SU-DHL-6 (cell line): Measurements from ENCODE around the gene TCF23.

Experiments
- H2AFZ ChIP-seq: fragments of 200-600 bp; sonication (generic); 2 replicates; pipeline ENCODE4 v1.6.1; 2014; ENCODE audit warnings: low read depth, mild to moderate bottlenecking, moderate library complexity, mixed read lengths, antibody characterized with exemption, low read length; ENCODE audit not compliant: severe bottlenecking
- H3F3A ChIP-seq: fragments of 200-600 bp; shearing (Covaris generic); 2 replicates; pipeline ENCODE4 v1.6.0; 2016; ENCODE audit warnings: antibody characterized with exemption, mild to moderate bottlenecking; ENCODE audit not compliant: insufficient read depth
- H3K27ac ChIP-seq: fragments of 200-600 bp; sonication (generic); 2 replicates; pipeline ENCODE4 v1.5.1; 2016; ENCODE audit warnings: low read depth, mild to moderate bottlenecking, low read length, moderate library complexity, mixed read lengths
- H3K27me3 ChIP-seq: fragments of 200-600 bp; sonication (generic), shearing (Covaris generic); 2 replicates; pipeline ENCODE4 v1.6.0; 2014; ENCODE audit warnings: mild to moderate bottlenecking, low read length
- H3K36me3 ChIP-seq: fragments of 200-600 bp; sonication (generic); 2 replicates; pipeline ENCODE4 v1.6.1; 2014; ENCODE audit warnings: mild to moderate bottlenecking, low read length, mixed read lengths
- H3K4me2 ChIP-seq: fragments of 300-600, 200-600 bp; shearing (Covaris generic), sonication (generic); 2 replicates; pipeline ENCODE4 v1.6.0; 2014; ENCODE audit warnings: low read length, low read depth, mild to moderate bottlenecking; ENCODE audit not compliant: poor library complexity, severe bottlenecking
- H3K4me3 ChIP-seq: fragments of 200-600 bp; sonication (generic); 2 replicates; pipeline ENCODE4 v1.5.1; 2014; ENCODE audit warnings: antibody characterized with exemption, low read length, mild to moderate bottlenecking, mixed read lengths; ENCODE audit not compliant: insufficient read depth, poor library complexity, severe bottlenecking
- H3K79me2 ChIP-seq: fragments of 200-600 bp; sonication (generic); 2 replicates; pipeline ENCODE4 v1.6.1; 2014; ENCODE audit warnings: mild to moderate bottlenecking, low read length, moderate library complexity; ENCODE audit not compliant: insufficient read depth
- H3K9ac ChIP-seq: fragments of 200-600 bp; sonication (generic); 2 replicates; pipeline ENCODE4 v1.7.0; 2014; ENCODE audit warnings: mild to moderate bottlenecking, low read length
- H3K9me2 ChIP-seq: fragments of 200-600 bp; sonication (generic); replicated peaks from 2 replicates; pipeline ENCODE4 v1.6.1; 2014; ENCODE audit warnings: low read length; ENCODE audit not compliant: insufficient read depth
- H3K9me3 ChIP-seq: fragments of 200-600 bp; sonication (generic); 2 replicates; pipeline ENCODE4 v1.6.1; 2014; ENCODE audit warnings: low read length, mixed read lengths; ENCODE audit not compliant: insufficient read depth
- H4K20me1 ChIP-seq: fragments of 200-600 bp; sonication (generic); 2 replicates; pipeline ENCODE4 v1.6.1; 2014; ENCODE audit warnings: low read depth, mild to moderate bottlenecking, antibody characterized with exemption, low read length, moderate library complexity, mixed read lengths
- EZH2phosphoT487 ChIP-seq: fragments of 200-600 bp; sonication (generic), shearing (Covaris generic); conservative IDR thresholded peaks from 2 replicates; pipeline ENCODE4 v1.6.1; 2018; ENCODE audit warnings: mild to moderate bottlenecking, antibody characterized with exemption, low read length, moderate library complexity, mixed read lengths
- TF ChIP-seq, protein P1 (sequence below): fragments of 200-600 bp; sonication (generic); IDR thresholded peaks from one replicate; pipeline ENCODE4 v1.5.1; 2017; ENCODE audit warnings: antibody characterized with exemption, mild to moderate bottlenecking, low read length, moderate library complexity; ENCODE audit not compliant: insufficient read depth, poor library complexity, severe bottlenecking

Gene TCF23

DNA sequence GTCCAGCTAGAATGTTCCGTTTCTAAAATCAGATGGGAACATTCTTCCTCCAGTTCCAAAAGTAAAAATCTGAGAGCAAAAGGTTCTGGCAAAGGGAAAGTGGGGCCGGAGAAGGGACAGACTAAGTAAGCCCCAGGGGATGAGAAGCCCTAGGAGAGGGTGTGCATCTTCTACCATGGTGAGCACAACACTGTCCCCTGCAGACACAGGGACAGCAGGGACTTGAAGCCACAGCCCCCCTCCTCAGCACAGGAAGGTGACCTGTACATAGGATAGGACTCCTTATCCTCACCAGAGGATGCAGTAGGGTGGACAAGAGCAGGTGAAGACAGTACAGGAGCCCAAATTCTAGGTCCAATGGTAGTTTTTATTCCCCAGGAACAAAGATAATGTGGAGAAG, 50.4 kb downstream of the TCF23 start:
- H3K9ac ChIP-seq, result no peak overlapping the region
- H4K20me1 ChIP-seq, result no peaks in the 10 kb centered on the region
- no peaks in the 10 kb centered on the region; the same call in 1 of the 2 replicates for H3K36me3 ChIP-seq
- H3K9me3 ChIP-seq, result no peaks in the 10 kb centered on the region
- H3K27me3 ChIP-seq, result no peaks in the 10 kb centered on the region
- no peaks in the 10 kb centered on the region for H3K79me2 ChIP-seq
- H3K9me2 ChIP-seq, result no peaks in the 10 kb centered on the region
- no peak overlapping the region for H3K4me2 ChIP-seq
- H3K27ac ChIP-seq, result no peak overlapping the region
- H3F3A ChIP-seq, result peaks cover 13% of the 10 kb centered on the region
- H2AFZ ChIP-seq, result no peak overlapping the region
- no peak overlapping the region for H3K4me3 ChIP-seq
- TF ChIP-seq, protein P1, sequence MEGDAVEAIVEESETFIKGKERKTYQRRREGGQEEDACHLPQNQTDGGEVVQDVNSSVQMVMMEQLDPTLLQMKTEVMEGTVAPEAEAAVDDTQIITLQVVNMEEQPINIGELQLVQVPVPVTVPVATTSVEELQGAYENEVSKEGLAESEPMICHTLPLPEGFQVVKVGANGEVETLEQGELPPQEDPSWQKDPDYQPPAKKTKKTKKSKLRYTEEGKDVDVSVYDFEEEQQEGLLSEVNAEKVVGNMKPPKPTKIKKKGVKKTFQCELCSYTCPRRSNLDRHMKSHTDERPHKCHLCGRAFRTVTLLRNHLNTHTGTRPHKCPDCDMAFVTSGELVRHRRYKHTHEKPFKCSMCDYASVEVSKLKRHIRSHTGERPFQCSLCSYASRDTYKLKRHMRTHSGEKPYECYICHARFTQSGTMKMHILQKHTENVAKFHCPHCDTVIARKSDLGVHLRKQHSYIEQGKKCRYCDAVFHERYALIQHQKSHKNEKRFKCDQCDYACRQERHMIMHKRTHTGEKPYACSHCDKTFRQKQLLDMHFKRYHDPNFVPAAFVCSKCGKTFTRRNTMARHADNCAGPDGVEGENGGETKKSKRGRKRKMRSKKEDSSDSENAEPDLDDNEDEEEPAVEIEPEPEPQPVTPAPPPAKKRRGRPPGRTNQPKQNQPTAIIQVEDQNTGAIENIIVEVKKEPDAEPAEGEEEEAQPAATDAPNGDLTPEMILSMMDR, result no peak
- no peak for TF ChIP-seq EZH2phosphoT487

DNA sequence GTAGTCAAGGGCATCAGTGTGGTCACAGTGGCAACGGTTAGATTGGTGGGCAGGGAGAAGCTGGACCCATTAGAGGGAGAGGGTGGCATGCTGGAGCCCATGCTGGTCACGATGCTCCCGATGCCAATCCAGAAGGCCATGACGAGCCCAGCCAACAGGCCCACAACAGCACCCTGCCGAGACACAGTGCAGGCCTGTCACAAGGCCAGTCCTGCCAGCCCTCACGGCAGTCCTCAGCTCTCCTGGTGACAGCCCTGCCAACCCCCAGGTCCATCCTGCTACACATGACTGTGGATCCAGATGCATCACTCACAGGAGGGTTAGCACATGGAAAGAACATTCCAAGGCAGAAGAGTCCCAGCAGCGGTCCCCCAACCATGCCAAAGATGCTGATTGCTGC, 52.9 kb downstream of the TCF23 start:
- Histone ChIP-seq H4K20me1 (no peaks in the 10 kb centered on the region), H3K4me3 (no peak overlapping the region), H3K9me2 (no peaks in the 10 kb centered on the region), H3K27ac (no peak overlapping the region), H3K4me2 (no peak overlapping the region), H2AFZ (no peak overlapping the region), H3F3A (peaks cover 2% of the 10 kb centered on the region), H3K36me3 (no peaks in the 10 kb centered on the region; the same call in 1 of the 2 replicates), H3K9me3 (no peaks in the 10 kb centered on the region), H3K27me3 (no peaks in the 10 kb centered on the region), H3K79me2 (no peaks in the 10 kb centered on the region), H3K9ac (no peak overlapping the region)
- no peak for TF ChIP-seq EZH2phosphoT487
- TF ChIP-seq, protein P1, result no peak

DNA sequence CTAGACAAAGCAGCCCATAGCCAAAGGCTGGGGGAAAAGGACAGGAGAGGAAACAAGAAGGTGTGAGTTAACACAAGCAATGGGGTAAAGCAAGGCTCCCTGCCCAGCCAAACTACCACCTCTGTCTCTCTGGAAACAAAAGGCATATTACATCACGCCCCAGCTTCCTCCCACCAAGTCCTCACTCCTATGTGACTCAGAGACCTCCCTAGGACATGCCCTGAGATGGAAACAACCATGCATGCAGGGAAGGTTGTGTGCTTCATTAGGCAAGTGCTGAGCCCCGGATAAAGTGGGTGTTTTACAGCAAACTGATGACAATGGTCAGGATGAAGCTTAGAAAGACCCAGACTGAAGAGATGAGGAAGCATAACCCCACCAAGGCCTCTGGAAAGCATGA, 54.0 kb downstream of the TCF23 start:
- H2AFZ ChIP-seq, result no peak overlapping the region
- no peaks in the 10 kb centered on the region for H3K79me2 ChIP-seq
- no peak overlapping the region for H3K27ac ChIP-seq
- TF ChIP-seq, protein P1, result no peak
- no peak for TF ChIP-seq EZH2phosphoT487
- H3K9ac ChIP-seq, result no peak overlapping the region
- H3K4me2 ChIP-seq, result no peak overlapping the region
- H3K9me3 ChIP-seq, result no peaks in the 10 kb centered on the region
- no peak overlapping the region for H3K4me3 ChIP-seq
- no peaks in the 10 kb centered on the region for H3K9me2 ChIP-seq
- no peaks in the 10 kb centered on the region; the same call in 1 of the 2 replicates for H3K36me3 ChIP-seq
- H3F3A ChIP-seq, result no peaks in the 10 kb centered on the region
- H3K27me3 ChIP-seq, result no peaks in the 10 kb centered on the region
- no peaks in the 10 kb centered on the region for H4K20me1 ChIP-seq

DNA sequence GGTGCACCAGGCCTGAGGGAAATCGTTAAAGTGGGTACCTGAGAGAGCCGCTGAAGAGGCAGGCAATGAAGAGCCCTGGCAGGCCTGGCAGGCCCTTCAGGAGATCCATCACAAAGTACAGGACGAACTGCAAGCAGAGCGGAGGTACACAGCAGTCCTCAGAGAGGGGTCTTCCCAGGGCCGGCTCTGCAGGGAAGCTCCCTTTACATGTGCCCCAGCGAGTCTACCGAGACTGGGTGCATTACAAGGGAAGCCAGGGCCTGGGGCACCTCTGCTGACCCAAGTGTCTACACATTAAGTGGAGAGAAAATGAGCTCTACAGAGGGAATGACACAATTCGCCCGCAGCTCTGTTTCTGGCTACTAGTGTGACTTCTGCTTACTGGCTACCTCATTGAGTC, 54.9 kb downstream of the TCF23 start:
- Histone ChIP-seq H3K4me2 (no peak overlapping the region), H3F3A (no peaks in the 10 kb centered on the region), H3K9me2 (no peaks in the 10 kb centered on the region), H3K4me3 (no peak overlapping the region), H3K9me3 (no peaks in the 10 kb centered on the region), H3K27ac (no peak overlapping the region), H2AFZ (no peak overlapping the region), H3K27me3 (no peaks in the 10 kb centered on the region), H3K36me3 (no peaks in the 10 kb centered on the region; the same call in 1 of the 2 replicates), H4K20me1 (no peaks in the 10 kb centered on the region), H3K9ac (no peak overlapping the region), H3K79me2 (no peaks in the 10 kb centered on the region)
- no peak for TF ChIP-seq EZH2phosphoT487
- TF ChIP-seq, protein P1, result no peak
